OCI-LY7 (cell line): Measurements from ENCODE around the gene ROR2. TPM values are rescaled to one million over a fixed set of nuclear protein-coding genes. Genes with fewer than 3 reads are reported as not detected.

ENCODE experiments used
- BruUV-seq: library from RNA; stranded (reverse); fragments of 400-500 nt; replicated peaks from 2 replicates; lab custom pipeline; 2021; lab: Mats Ljungman, UMichigan
- CTCF ChIA-PET: fragments of 300-600 bp; sonication (Branson Sonifier 250); formaldehyde crosslinking; loops from one replicate; lab custom pipeline; 2022; ENCODE audit warnings: antibody characterized with exemption; ENCODE audit not compliant: unreplicated experiment; lab: Charles Lee
- POLR2A ChIA-PET: fragments of 300-600 bp; sonication (Branson Sonifier 250); formaldehyde crosslinking; loops from one replicate; lab custom pipeline; 2022; ENCODE audit warnings: antibody characterized with exemption; lab: Charles Lee
- DNase-seq: peaks from one replicate; pipeline ENCODE4 v3.0.0-alpha.2; 2015; ENCODE audit warnings: low spot score
- H2AFZ ChIP-seq: fragments of 200-600 bp; sonication (generic), shearing (Covaris generic); 2 replicates; pipeline ENCODE4 v1.6.1; 2014; ENCODE audit warnings: mild to moderate bottlenecking, antibody characterized with exemption, low read length, moderate library complexity
- H3K27ac ChIP-seq: fragments of 200-600 bp; sonication (generic); 2 replicates; pipeline ENCODE4 v1.5.1; 2014; ENCODE audit warnings: mixed run types, low read depth, mild to moderate bottlenecking, moderate library complexity, low read length, inconsistent platforms; ENCODE audit not compliant: poor library complexity, severe bottlenecking
- H3K36me3 ChIP-seq: fragments of 200-600 bp; sonication (generic); 2 replicates; pipeline ENCODE4 v1.6.1; 2014; ENCODE audit warnings: mild to moderate bottlenecking, antibody characterized with exemption, low read length, moderate library complexity, mixed read lengths; ENCODE audit not compliant: insufficient read depth
- H3K4me1 ChIP-seq: fragments of 200-600 bp; sonication (generic); 2 replicates; pipeline ENCODE4 v1.5.1; 2014; ENCODE audit warnings: mild to moderate bottlenecking, low read length; ENCODE audit not compliant: insufficient read depth, poor library complexity, severe bottlenecking
- H3K4me2 ChIP-seq: fragments of 200-600 bp; sonication (generic); 2 replicates; pipeline ENCODE4 v1.6.1; 2014; ENCODE audit warnings: mild to moderate bottlenecking, low read length
- H3K4me3 ChIP-seq: fragments of 200-600 bp; sonication (generic); 2 replicates; pipeline ENCODE4 v1.5.1; 2014; ENCODE audit warnings: mild to moderate bottlenecking, low read depth, low read length; ENCODE audit not compliant: poor library complexity, severe bottlenecking
- H3K79me2 ChIP-seq: fragments of 200-600 bp; sonication (generic); 2 replicates; pipeline ENCODE4 v1.6.1; 2016; ENCODE audit warnings: low read depth, mild to moderate bottlenecking, low read length, moderate library complexity, mixed read lengths; ENCODE audit not compliant: insufficient read depth
- H3K9me2 ChIP-seq: fragments of 200-600 bp; sonication (generic); 2 replicates; pipeline ENCODE4 v1.6.1; 2016; ENCODE audit warnings: mild to moderate bottlenecking, low read length, mixed read lengths; ENCODE audit not compliant: insufficient read depth
- H3K9me3 ChIP-seq: fragments of 200-600 bp; sonication (generic); 2 replicates; pipeline ENCODE4 v1.6.1; 2014; ENCODE audit warnings: mild to moderate bottlenecking, mixed run types, low read length, mixed read lengths
- H4K20me1 ChIP-seq: fragments of 200-600 bp; sonication (generic); 2 replicates; pipeline ENCODE4 v1.6.1; 2014; ENCODE audit warnings: mild to moderate bottlenecking, antibody characterized with exemption, low read length, moderate library complexity, mixed read lengths; ENCODE audit not compliant: insufficient read depth
- EZH2phosphoT487 ChIP-seq: fragments of 200-600 bp; sonication (generic); IDR thresholded peaks from 2 replicates; pipeline ENCODE4 v1.6.1; 2018; ENCODE audit warnings: low read depth, borderline replicate concordance, mild to moderate bottlenecking, mixed run types, antibody characterized with exemption, low read length, moderate library complexity, mixed read lengths
- intact Hi-C: fragments of 100-400 bp; cut with micrococcal nuclease; formaldehyde crosslinking; loops from one replicate; pipeline ENCODE4 v1.10.0; 2022; ENCODE audit not compliant: unreplicated experiment
- total RNA-seq, 2 experiments: library from RNA; depleted of rRNA in 1 of 2; stranded (reverse); fragments of >200 nt in 1 of 2; shearing (Covaris generic) in 1 of 2; gene quantifications; 2 replicates each; pipeline ENCODE4 v1.2.3, GENCODE V29; 2014 to 2022
- TF ChIP-seq, protein P1 (sequence below): fragments of 200-600 bp; sonication (generic); conservative IDR thresholded peaks from 2 replicates; pipeline ENCODE4 v1.5.1; 2014; ENCODE audit warnings: mild to moderate bottlenecking, antibody characterized with exemption, low read length, moderate library complexity, mixed read lengths

The ROR2 gene
- total RNA-seq, 2 experiments from 2014 or later: 0.10 to 0.19 TPM

DNA sequence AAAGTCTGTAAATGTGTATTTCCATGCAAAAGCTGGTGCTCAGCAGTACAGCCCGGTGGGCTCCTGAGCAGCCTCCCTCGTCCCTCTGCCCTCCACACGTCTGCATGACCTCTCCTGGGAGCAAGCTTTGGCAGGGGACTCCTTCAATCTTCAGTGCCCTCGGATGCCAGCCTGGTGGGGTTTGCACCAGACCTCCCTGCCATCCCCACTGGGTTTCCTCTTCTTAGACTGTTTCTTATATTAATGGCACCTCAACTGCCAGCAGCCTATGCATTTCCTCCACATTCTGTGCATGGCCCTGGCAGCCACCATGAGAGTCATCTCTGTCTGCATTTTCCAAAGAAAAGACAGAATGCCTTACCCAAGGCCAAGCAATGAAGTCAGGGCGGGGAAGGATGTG, 108.4 kb downstream of the ROR2 start:
- TF ChIP-seq, protein P1, sequence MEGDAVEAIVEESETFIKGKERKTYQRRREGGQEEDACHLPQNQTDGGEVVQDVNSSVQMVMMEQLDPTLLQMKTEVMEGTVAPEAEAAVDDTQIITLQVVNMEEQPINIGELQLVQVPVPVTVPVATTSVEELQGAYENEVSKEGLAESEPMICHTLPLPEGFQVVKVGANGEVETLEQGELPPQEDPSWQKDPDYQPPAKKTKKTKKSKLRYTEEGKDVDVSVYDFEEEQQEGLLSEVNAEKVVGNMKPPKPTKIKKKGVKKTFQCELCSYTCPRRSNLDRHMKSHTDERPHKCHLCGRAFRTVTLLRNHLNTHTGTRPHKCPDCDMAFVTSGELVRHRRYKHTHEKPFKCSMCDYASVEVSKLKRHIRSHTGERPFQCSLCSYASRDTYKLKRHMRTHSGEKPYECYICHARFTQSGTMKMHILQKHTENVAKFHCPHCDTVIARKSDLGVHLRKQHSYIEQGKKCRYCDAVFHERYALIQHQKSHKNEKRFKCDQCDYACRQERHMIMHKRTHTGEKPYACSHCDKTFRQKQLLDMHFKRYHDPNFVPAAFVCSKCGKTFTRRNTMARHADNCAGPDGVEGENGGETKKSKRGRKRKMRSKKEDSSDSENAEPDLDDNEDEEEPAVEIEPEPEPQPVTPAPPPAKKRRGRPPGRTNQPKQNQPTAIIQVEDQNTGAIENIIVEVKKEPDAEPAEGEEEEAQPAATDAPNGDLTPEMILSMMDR: no peak
- TF ChIP-seq EZH2phosphoT487: no peak
- H3K79me2 ChIP-seq: no peaks in the 10 kb centered on the region
- no peak overlapping the region for H3K4me3 ChIP-seq
- H3K36me3 ChIP-seq: no peaks in the 10 kb centered on the region
- BruUV-seq: no TSS peak
- H4K20me1 ChIP-seq: no peaks in the 10 kb centered on the region
- ChIA-PET POLR2A (interaction anchor here (0.6 to 1.0 kb wide), 2 partner anchors 38 to 40 kb away, joined by 3 to 6 read pairs; no protein-coding TSS in a partner anchor), CTCF (interaction anchor here (0.6 kb wide), 1 partner anchor 83 kb away, joined by 3 read pairs; no protein-coding TSS in a partner anchor)
- H3K4me1 ChIP-seq: peaks cover 10% of the 10 kb centered on the region
- no peak overlapping the region for H2AFZ ChIP-seq
- intact Hi-C loops: loop anchor here (10.0 kb wide), 1 partner anchor 73 kb away; no protein-coding TSS in a partner anchor
- H3K4me2 ChIP-seq: no peak overlapping the region
- H3K27ac ChIP-seq: no peak overlapping the region
- no peaks in the 10 kb centered on the region for H3K9me2 ChIP-seq
- no peak for DNase-seq
- H3K9me3 ChIP-seq: no peaks in the 10 kb centered on the region

DNA sequence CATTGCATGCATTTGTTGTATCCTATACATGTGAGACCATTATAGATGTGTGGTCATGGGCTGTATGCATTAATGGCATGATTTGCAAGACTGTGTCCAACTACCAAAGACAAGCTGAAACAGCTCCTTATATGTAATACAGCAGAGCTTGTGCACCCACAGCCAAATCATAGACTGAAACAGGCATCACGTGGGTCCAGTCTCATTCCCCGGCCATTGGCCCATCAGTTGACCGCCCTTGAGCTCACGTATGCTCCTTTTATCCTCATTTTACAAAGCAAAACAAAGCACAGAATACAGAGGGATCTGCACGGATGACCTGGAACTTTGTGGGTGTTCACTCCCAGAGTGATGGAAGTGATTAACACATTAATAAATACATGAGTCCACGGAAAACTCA, 109.1 kb downstream of the ROR2 start:
- no TSS peak for BruUV-seq
- H3K4me1 ChIP-seq: peaks cover 14% of the 10 kb centered on the region
- intact Hi-C loops: loop anchor here (10.0 kb wide), 1 partner anchor 74 kb away; no protein-coding TSS in a partner anchor
- H3K4me3 ChIP-seq: no peak overlapping the region
- ChIA-PET CTCF (no interaction called here), POLR2A (interaction anchor here (0.6 to 1.0 kb wide), 2 partner anchors 39 to 41 kb away, joined by 3 to 6 read pairs; no protein-coding TSS in a partner anchor)
- H3K9me3 ChIP-seq: no peaks in the 10 kb centered on the region
- no peak overlapping the region for H3K4me2 ChIP-seq
- H3K9me2 ChIP-seq: no peaks in the 10 kb centered on the region
- no peak overlapping the region for H2AFZ ChIP-seq
- no peaks in the 10 kb centered on the region for H3K36me3 ChIP-seq
- H3K27ac ChIP-seq: no peak overlapping the region
- DNase-seq: no peak
- H4K20me1 ChIP-seq: no peaks in the 10 kb centered on the region
- TF ChIP-seq, protein P1: no peak
- H3K79me2 ChIP-seq: no peaks in the 10 kb centered on the region

DNA sequence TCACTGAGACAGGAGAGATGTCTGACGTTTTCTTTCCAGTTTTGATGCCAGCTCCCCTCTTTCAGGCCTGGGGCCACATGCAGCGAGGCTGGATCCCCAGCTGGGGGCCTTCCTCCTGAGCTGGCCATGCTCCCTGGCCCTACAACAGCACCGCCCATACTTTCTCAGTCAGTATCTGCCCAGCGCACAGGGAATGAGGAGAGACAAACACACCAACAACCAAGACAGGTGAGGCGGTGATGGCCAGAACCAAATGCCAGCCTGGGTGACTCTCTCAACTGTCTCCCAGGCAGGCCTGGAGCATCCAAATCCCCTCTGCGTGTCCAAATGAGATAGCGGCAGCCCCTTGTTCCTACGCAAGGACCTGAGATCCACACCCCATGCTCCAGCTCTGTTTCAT, 109.6 kb downstream of the ROR2 start:
- Histone ChIP-seq H3K27ac (no peak overlapping the region), H4K20me1 (no peaks in the 10 kb centered on the region), H3K4me2 (no peak overlapping the region), H3K36me3 (no peaks in the 10 kb centered on the region), H3K79me2 (no peaks in the 10 kb centered on the region), H3K4me1 (peaks cover 18% of the 10 kb centered on the region), H2AFZ (no peak overlapping the region), H3K4me3 (no peak overlapping the region), H3K9me3 (no peaks in the 10 kb centered on the region), H3K9me2 (no peaks in the 10 kb centered on the region)
- BruUV-seq: no TSS peak
- ChIA-PET POLR2A (no interaction called here), CTCF (no interaction called here)
- TF ChIP-seq EZH2phosphoT487: no peak
- TF ChIP-seq, protein P1: no peak
- intact Hi-C loops: loop anchor here (10.0 kb wide), 1 partner anchor 74 kb away; no protein-coding TSS in a partner anchor
- DNase-seq: no peak
